H1 (cell line): ENCODE measurements around the gene ZFAND2B. TPM values are rescaled to one million over a fixed set of nuclear protein-coding genes. Genes with fewer than 3 reads are reported as not detected.

Experiments used
- CTCF ChIA-PET: fragments of 300-600 bp; sonication (Branson Sonifier 250); formaldehyde crosslinking; loops from one replicate; lab custom pipeline; 2021; ENCODE audit not compliant: partially characterized antibody; lab: Charles Lee
- POLR2A ChIA-PET: fragments of 300-600 bp; sonication (Branson Sonifier 250); formaldehyde crosslinking; loops from one replicate; lab custom pipeline; 2021; ENCODE audit warnings: inconsistent platforms; ENCODE audit not compliant: partially characterized antibody; lab: Charles Lee
- DNase-seq, 2 experiments: peaks; one replicate each; pipeline versions ENCODE4 v3.0.0 to v3.0.0-alpha.2; 2010 to 2022; ENCODE audit warnings: low spot score in 2 of 2, low read depth in 1 of 2, mixed read lengths in 1 of 2
- FAIRE-seq: peaks from 2 replicates; lab custom pipeline; 2011; peaks lifted over from hg19 to GRCh38; lab: Jason Lieb, UNC
- H2AFZ ChIP-seq: 2 replicates; pipeline ENCODE4 v1.8.1; 2012; ENCODE audit warnings: low read length, inconsistent platforms
- H2AK5ac ChIP-seq: 2 replicates; pipeline ENCODE4 v1.6.1; 2013; ENCODE audit warnings: low read depth, low read length
- H2BK120ac ChIP-seq: replicated peaks from 2 replicates; pipeline ENCODE3; 2013; ENCODE audit warnings: low read depth, low read length, inconsistent platforms
- H2BK12ac ChIP-seq: 2 replicates; pipeline ENCODE4 v1.6.1; 2013; ENCODE audit warnings: low read depth, low read length
- H2BK15ac ChIP-seq: 2 replicates; pipeline ENCODE4 v1.6.1; 2013; ENCODE audit warnings: low read length
- H2BK20ac ChIP-seq: 2 replicates; pipeline ENCODE4 v1.6.1; 2013; ENCODE audit warnings: low read length
- H2BK5ac ChIP-seq: 2 replicates; pipeline ENCODE4 v1.6.1; 2013; ENCODE audit warnings: low read depth, low read length
- H3K14ac ChIP-seq: 2 replicates; pipeline ENCODE4 v1.6.1; 2013; ENCODE audit warnings: inconsistent platforms; ENCODE audit not compliant: insufficient read length
- H3K18ac ChIP-seq: 2 replicates; pipeline ENCODE4 v1.6.1; 2013; ENCODE audit warnings: low read length; ENCODE audit errors: extremely low read depth
- H3K23ac ChIP-seq: 2 replicates; pipeline ENCODE4 v1.6.1; 2013; ENCODE audit warnings: inconsistent platforms; ENCODE audit not compliant: insufficient read length
- H3K23me2 ChIP-seq: 2 replicates; pipeline ENCODE4 v1.6.1; 2013; ENCODE audit warnings: low read depth, low read length
- H3K27ac ChIP-seq: 2 replicates; pipeline ENCODE4 v1.6.1; 2011; ENCODE audit warnings: low read depth, low read length, inconsistent platforms
- H3K27me3 ChIP-seq, 4 experiments: replicated peaks in 1 of 4; 1 replicate in 1 of 4; 2 replicates in 3 of 4; pipeline versions ENCODE4 v1.6.1 to v1.8.1; 2011 to 2013; ENCODE audit warnings: low read length in 3 of 4, mild to moderate bottlenecking in 3 of 4, inconsistent platforms in 2 of 4, mixed read lengths in 2 of 4, moderate library complexity in 1 of 4; ENCODE audit not compliant: control insufficient read depth in 3 of 4, insufficient read depth in 3 of 4; ENCODE audit errors: extremely low read depth in 1 of 4
- H3K36me3 ChIP-seq, 4 experiments: 2 replicates each; pipeline versions ENCODE4 v1.6.1 to v1.8.1; 2011 to 2013; ENCODE audit warnings: mild to moderate bottlenecking in 4 of 4, low read length in 3 of 4, moderate library complexity in 2 of 4, control low read depth in 1 of 4, inconsistent platforms in 1 of 4; ENCODE audit not compliant: insufficient read depth in 4 of 4, control insufficient read depth in 2 of 4
- H3K4ac ChIP-seq: replicated peaks from 2 replicates; pipeline ENCODE3; 2013; ENCODE audit warnings: low read length, low read depth, mixed read lengths, inconsistent platforms; ENCODE audit not compliant: insufficient read length
- H3K4me1 ChIP-seq, 4 experiments: replicated peaks in 1 of 4; 1 replicate in 1 of 4; 2 replicates in 3 of 4; pipeline versions ENCODE4 v1.6.1 to v1.8.1; 2011 to 2013; ENCODE audit warnings: low read length in 3 of 4, inconsistent platforms in 2 of 4, mixed read lengths in 1 of 4; ENCODE audit not compliant: insufficient read depth in 4 of 4, control insufficient read depth in 3 of 4
- H3K4me2 ChIP-seq, 2 experiments: 2 replicates each; pipeline versions ENCODE4 v1.6.1 to v1.8.1; 2011 to 2013; ENCODE audit warnings: low read depth in 2 of 2, low read length in 2 of 2, control low read depth in 1 of 2, inconsistent platforms in 1 of 2, mild to moderate bottlenecking in 1 of 2; ENCODE audit not compliant: insufficient read depth in 1 of 2
- H3K4me3 ChIP-seq, 4 experiments: fragments of 200-600, 300-600 bp in 1 of 4; sonication (generic), shearing (Covaris generic), sonication (Bioruptor Twin) in 1 of 4; 2 replicates each; pipeline versions ENCODE4 v1.5.1 to v1.8.1; 2011 to 2016; ENCODE audit warnings: low read length in 4 of 4, low read depth in 3 of 4, control low read depth in 2 of 4, inconsistent platforms in 2 of 4, mild to moderate bottlenecking in 2 of 4, mixed read lengths in 1 of 4, moderate library complexity in 1 of 4; ENCODE audit not compliant: insufficient read depth in 2 of 4; ENCODE audit errors: extremely low read depth in 1 of 4
- H3K56ac ChIP-seq: replicated peaks from 2 replicates; pipeline ENCODE3; 2013; ENCODE audit warnings: low read depth, mild to moderate bottlenecking, mixed read lengths, low read length, inconsistent platforms; ENCODE audit not compliant: insufficient read length
- H3K79me1 ChIP-seq: 2 replicates; pipeline ENCODE4 v1.6.1; 2013; ENCODE audit warnings: low read depth, low read length, control low read depth
- H3K79me2 ChIP-seq, 2 experiments: 2 replicates each; pipeline versions ENCODE4 v1.6.1 to v1.8.1; 2012 to 2013; ENCODE audit warnings: low read length in 2 of 2, mild to moderate bottlenecking in 2 of 2, inconsistent platforms in 1 of 2; ENCODE audit not compliant: insufficient read depth in 2 of 2, control insufficient read depth in 1 of 2
- H3K9ac ChIP-seq, 4 experiments: replicated peaks in 1 of 4; 1 replicate in 1 of 4; 2 replicates in 3 of 4; pipeline versions ENCODE4 v1.6.1 to v1.8.1; 2011 to 2013; ENCODE audit warnings: low read depth in 3 of 4, low read length in 3 of 4, control low read depth in 2 of 4, mild to moderate bottlenecking in 2 of 4, moderate library complexity in 2 of 4, inconsistent platforms in 1 of 4; ENCODE audit errors: extremely low read depth in 1 of 4
- H3K9me3 ChIP-seq, 2 experiments: 2 replicates each; pipeline versions ENCODE4 v1.6.1 to v1.8.1; 2012 to 2013; ENCODE audit warnings: mild to moderate bottlenecking in 2 of 2, moderate library complexity in 2 of 2, control low read depth in 1 of 2, inconsistent platforms in 1 of 2, low read depth in 1 of 2, low read length in 1 of 2, mixed read lengths in 1 of 2; ENCODE audit not compliant: insufficient read depth in 2 of 2
- H4K20me1 ChIP-seq, 2 experiments: replicated peaks in 1 of 2; 2 replicates each; pipeline versions ENCODE3 to v1.8.1; 2011 to 2013; ENCODE audit warnings: inconsistent platforms in 2 of 2, low read length in 2 of 2, mild to moderate bottlenecking in 1 of 2; ENCODE audit not compliant: insufficient read depth in 2 of 2, control insufficient read depth in 1 of 2
- H4K5ac ChIP-seq: 2 replicates; pipeline ENCODE4 v1.6.1; 2013; ENCODE audit warnings: low read length, low read depth, mixed read lengths, inconsistent platforms; ENCODE audit not compliant: insufficient read length
- H4K8ac ChIP-seq: 2 replicates; pipeline ENCODE4 v1.8.0; 2013; ENCODE audit warnings: mild to moderate bottlenecking, moderate library complexity, low read length, inconsistent platforms; ENCODE audit not compliant: insufficient read depth; ENCODE audit errors: extremely low read depth
- H4K91ac ChIP-seq: replicated peaks from 2 replicates; pipeline ENCODE3; 2013; ENCODE audit warnings: low read length, mixed read lengths, inconsistent platforms; ENCODE audit not compliant: insufficient read length
- ASH2L ChIP-seq: fragments of 200-600, 300-600 bp; sonication (generic); IDR thresholded peaks from one replicate; pipeline ENCODE4 v1.7.1; 2017; ENCODE audit warnings: low read length
- CBX5 ChIP-seq: fragments of 300-800, 300-1000 bp; sonication (generic); IDR thresholded peaks from 2 replicates; pipeline ENCODE4 v1.7.1; 2016; ENCODE audit warnings: antibody characterized with exemption, low read length, low read depth
- CTBP2 ChIP-seq: IDR thresholded peaks from 2 replicates; pipeline ENCODE4 v1.7.0; 2011; ENCODE audit warnings: borderline replicate concordance, mild to moderate bottlenecking, moderate library complexity, mixed read lengths, low read length; ENCODE audit not compliant: insufficient read depth, insufficient read length
- KDM1A ChIP-seq: fragments of 200-600, 300-600 bp; sonication (generic); IDR thresholded peaks from 2 replicates; pipeline ENCODE4 v1.7.1; 2016; ENCODE audit warnings: mild to moderate bottlenecking, low read length, borderline replicate concordance
- RAD21 ChIP-seq, 2 experiments: IDR thresholded peaks in 1 of 2; conservative IDR thresholded peaks in 1 of 2; 2 replicates each; pipeline ENCODE4 v1.6.1; 2011; ENCODE audit warnings: low read depth in 2 of 2, low read length in 2 of 2, improper control_type of control experiment in 1 of 2, inconsistent platforms in 1 of 2, mild to moderate bottlenecking in 1 of 2, moderate library complexity in 1 of 2
- SAP30 ChIP-seq: fragments of 300-600 bp; sonication (generic); IDR thresholded peaks from 2 replicates; pipeline ENCODE4 v1.7.1; 2012; ENCODE audit warnings: low read length, moderate library complexity, mild to moderate bottlenecking, inconsistent platforms; ENCODE audit not compliant: insufficient read depth, insufficient replicate concordance
- TAF7 ChIP-seq: optimal IDR thresholded peaks from 2 replicates; pipeline ENCODE3; 2011; ENCODE audit warnings: low read depth, mild to moderate bottlenecking, inconsistent platforms, low read length, moderate library complexity, borderline replicate concordance
- WGBS, 2 experiments: shearing (Covaris generic) in 1 of 2; methylation state at CpG; one replicate each; pipeline versions ENCODE4 v1.1.6 to v1.1.7; 2013 to 2015; ENCODE audit warnings: low lambda C conversion rate in 2 of 2, mixed read lengths in 2 of 2, inconsistent platforms in 1 of 2, low coverage in 1 of 2, missing lambda C conversion rate in 1 of 2; ENCODE audit not compliant: insufficient replicate concordance in 2 of 2, insufficient coverage in 1 of 2, insufficient read length in 1 of 2; ENCODE audit errors: extremely low coverage in 1 of 2, missing lambda C conversion rate in 1 of 2; 5-methylcytosine and 5-hydroxymethylcytosine counted together
- polyA plus RNA-seq, 7 experiments: library from polyadenylated mRNA; depleted of rRNA in 3 of 7; stranded (reverse) in 5 of 7; unstranded in 2 of 7; fragments of >200 nt in 5 of 7; fragments of 200-250 nt in 2 of 7; gene quantifications; 1 replicate in 5 of 7; 2 replicates in 1 of 7; 4 replicates in 1 of 7; pipeline versions ENCODE4 v1.2.1 to v1.2.3, GENCODE V29; 2011 to 2013; ENCODE audit warnings: missing spikeins in 2 of 7, mixed read lengths in 2 of 7
- total RNA-seq: library from RNA; stranded (reverse); fragmentation: NEBNext Ultra II Directional; extraction: Animal tissue kit (Norgen Biotek cat#: 25700); gene quantifications from 2 replicates; pipeline ENCODE4 v1.2.1, GENCODE V29; 2021

ZFAND2B gene
- total and polyA plus RNA-seq, 2 of the 8 experiments (the other 6 are each of a cell fraction or from before 2014, with no cell fraction given): 16.0 to 17.9 TPM

DNA sequence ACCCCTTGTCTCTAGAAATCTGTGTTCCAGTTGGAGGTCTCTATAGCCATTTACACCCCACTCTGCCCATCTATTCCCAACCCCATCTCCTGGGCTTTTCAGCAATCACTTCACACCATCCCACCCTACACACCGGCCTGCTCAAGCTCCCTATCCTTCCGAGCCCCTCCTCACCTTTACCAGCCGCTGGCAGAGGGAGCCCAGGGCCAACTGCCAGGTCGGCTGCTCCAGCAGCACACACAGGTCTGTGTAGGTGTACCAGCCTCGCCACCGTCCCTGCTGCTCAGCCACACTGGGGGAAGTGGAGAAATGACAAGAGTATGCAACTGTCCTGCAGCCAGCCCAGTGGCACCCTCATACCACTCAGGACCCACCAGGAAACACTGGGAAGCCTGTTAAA, 33.4 kb upstream of the ZFAND2B start:
- H2BK5ac ChIP-seq: no peak overlapping the region
- WGBS, 2 experiments: 95% methylated on average over 6 of the region's 6 CpGs; no CpG with 5 or more reads in 1 of the 2 experiments
- H3K79me2 ChIP-seq: no peaks in the 10 kb centered on the region
- H4K20me1 ChIP-seq: peaks cover 0 to 1% of the 10 kb centered on the region in 2 experiments
- no peak for FAIRE-seq
- no peak overlapping the region for H2BK20ac ChIP-seq
- no peaks in the 10 kb centered on the region for H3K27me3 ChIP-seq
- H4K5ac ChIP-seq: no peak overlapping the region
- no peaks in the 10 kb centered on the region for H3K9me3 ChIP-seq
- H2BK15ac ChIP-seq: no peak overlapping the region
- no peak overlapping the region for H3K27ac ChIP-seq
- no peaks in the 10 kb centered on the region for H3K79me1 ChIP-seq
- H3K23ac ChIP-seq: no peak overlapping the region
- H3K4me3 ChIP-seq: no peak overlapping the region
- peaks cover 0 to 7% (median 3%) of the 10 kb centered on the region in 4 experiments; a peak in 2 of 8 replicates for H3K36me3 ChIP-seq
- no peak overlapping the region for H2BK12ac ChIP-seq
- H3K4ac ChIP-seq: no peak overlapping the region
- peaks cover 8% of the 10 kb centered on the region; the same call in 1 of the 2 replicates for H3K23me2 ChIP-seq
- H4K8ac ChIP-seq: no peak overlapping the region
- H3K9ac ChIP-seq: no peak overlapping the region
- no peak overlapping the region for H4K91ac ChIP-seq
- peaks cover 0 to 7% (median 2%) of the 10 kb centered on the region in 4 experiments; a peak in 2 of 7 replicates for H3K4me1 ChIP-seq
- H3K56ac ChIP-seq: no peak overlapping the region
- ChIA-PET CTCF (interaction anchor here (0.8 to 8.3 kb wide), 10 partner anchors 10 to 231 kb away, joined by 3 to 71 read pairs (median 4); partner anchors contain the start of genes GLB1L, NHEJ1 and STK16), POLR2A (interaction anchor here (2.5 kb wide), 1 partner anchor 44 kb away, joined by 6 read pairs; no protein-coding TSS in a partner anchor)
- no peak for DNase-seq
- H3K18ac ChIP-seq: no peak overlapping the region
- no peak overlapping the region for H2AFZ ChIP-seq
- no peak overlapping the region for H3K4me2 ChIP-seq
- H2BK120ac ChIP-seq: no peak overlapping the region
- H3K14ac ChIP-seq: no peak overlapping the region
- H2AK5ac ChIP-seq: no peak overlapping the region
- TF ChIP-seq RAD21 (IDR thresholded peaks at IDR 0.05 in 1 of 2, conservative IDR thresholded peaks at IDR 0.05 in 1 of 2; ENCODE audit: low read depth in 2 of 2, low read length in 2 of 2) (no peak), CTBP2 (no peak), ASH2L (no peak), KDM1A (no peak), CBX5 (no peak), SAP30 (no peak), TAF7 (no peak)
